ENCODE measurements around the gene SERF2.

The SERF2 gene

GRCh38 chr15:43845421-43845820 is 53.3 kb downstream of the SERF2 start:
- H3K9me3 Mint-ChIP-seq: no peaks in the 10 kb centered on the region
- peaks cover 5% of the 10 kb centered on the region for H3K4me1 Mint-ChIP-seq
- no peaks in the 10 kb centered on the region for H3K27me3 Mint-ChIP-seq
- no peak overlapping the region for H3K4me3 Mint-ChIP-seq
- ATAC-seq: no peak
- H3K36me3 Mint-ChIP-seq: peaks cover 36% of the 10 kb centered on the region
- no peak overlapping the region for H3K27ac Mint-ChIP-seq

Measured in stimulated activated memory B cell treated with anti-CD40 and anti-IgM and Interleukin-4, amounts not matched to agents 10 μg/mL and 1 μg/mL and 100 μg/mL, for 72 hours (primary cell).